GM12872 (cell line): Measurements from ENCODE around the gene RFX4.

ENCODE experiments used
- CTCF ChIP-seq: IDR thresholded peaks from 3 replicates; pipeline ENCODE4 v1.5.1; 2011; ENCODE audit warnings: low read depth, mild to moderate bottlenecking, low read length, moderate library complexity; ENCODE audit not compliant: insufficient read depth

Gene RFX4

GRCh38 chr12:106671840-106672239 lies 89.0 kb downstream of the RFX4 start:
- TF ChIP-seq CTCF = no peak

- TF ChIP-seq CTCF = no peak
Observed at GRCh38 chr12:106672314-106673025, 89.7 kb downstream of the RFX4 start.

GRCh38 chr12:106673141-106673540 lies 90.3 kb downstream of the RFX4 start:
- TF ChIP-seq CTCF = no peak

GRCh38 chr12:106675651-106676435 lies 93.0 kb downstream of the RFX4 start:
- TF ChIP-seq CTCF = no peak

GRCh38 chr12:106679574-106679973 lies 96.8 kb downstream of the RFX4 start:
- TF ChIP-seq CTCF = no peak

- TF ChIP-seq CTCF = no peak
Observed at GRCh38 chr12:106680280-106680679, 97.5 kb downstream of the RFX4 start.

GRCh38 chr12:106681210-106681609 lies 98.4 kb downstream of the RFX4 start:
- TF ChIP-seq CTCF = no peak
